Right ventricle myocardium inferior (tissue), 1 donor: ENCODE data around the gene FLNB. TPM values are rescaled to one million over a fixed set of nuclear protein-coding genes. Genes with fewer than 3 reads are reported as not detected.

Experiments used
- ATAC-seq: fragments of 200-7000 bp; cut with Tn5 transposase; one replicate; pipeline ENCODE4 v1.9.1; 2020; ENCODE audit warnings: mild to moderate bottlenecking, moderate library complexity
- DNase-seq: peaks from one replicate; pipeline ENCODE4 v3.0.0; 2021; ENCODE audit errors: missing footprints
- intact Hi-C: fragments of 100-400 bp; cut with DNase I; formaldehyde crosslinking; loops from one replicate; pipeline ENCODE4 v1.11.0; 2022
- long read RNA-seq: library from polyadenylated mRNA; unstranded; transcript quantifications from one replicate; pipeline ENCODE4 v2.0.0, GENCODE V29; 2021
- total RNA-seq: library from RNA; stranded (reverse); fragmentation: NEBNext Ultra II Directional; extraction: Animal tissue kit (Norgen Biotek cat#: 25700); gene quantifications from one replicate; pipeline ENCODE4 v1.2.1, GENCODE V29; 2021
- donor health status: DM: no; HTN: yes; CAD: no; lungs with severe emphysema.

The FLNB gene, protein sequence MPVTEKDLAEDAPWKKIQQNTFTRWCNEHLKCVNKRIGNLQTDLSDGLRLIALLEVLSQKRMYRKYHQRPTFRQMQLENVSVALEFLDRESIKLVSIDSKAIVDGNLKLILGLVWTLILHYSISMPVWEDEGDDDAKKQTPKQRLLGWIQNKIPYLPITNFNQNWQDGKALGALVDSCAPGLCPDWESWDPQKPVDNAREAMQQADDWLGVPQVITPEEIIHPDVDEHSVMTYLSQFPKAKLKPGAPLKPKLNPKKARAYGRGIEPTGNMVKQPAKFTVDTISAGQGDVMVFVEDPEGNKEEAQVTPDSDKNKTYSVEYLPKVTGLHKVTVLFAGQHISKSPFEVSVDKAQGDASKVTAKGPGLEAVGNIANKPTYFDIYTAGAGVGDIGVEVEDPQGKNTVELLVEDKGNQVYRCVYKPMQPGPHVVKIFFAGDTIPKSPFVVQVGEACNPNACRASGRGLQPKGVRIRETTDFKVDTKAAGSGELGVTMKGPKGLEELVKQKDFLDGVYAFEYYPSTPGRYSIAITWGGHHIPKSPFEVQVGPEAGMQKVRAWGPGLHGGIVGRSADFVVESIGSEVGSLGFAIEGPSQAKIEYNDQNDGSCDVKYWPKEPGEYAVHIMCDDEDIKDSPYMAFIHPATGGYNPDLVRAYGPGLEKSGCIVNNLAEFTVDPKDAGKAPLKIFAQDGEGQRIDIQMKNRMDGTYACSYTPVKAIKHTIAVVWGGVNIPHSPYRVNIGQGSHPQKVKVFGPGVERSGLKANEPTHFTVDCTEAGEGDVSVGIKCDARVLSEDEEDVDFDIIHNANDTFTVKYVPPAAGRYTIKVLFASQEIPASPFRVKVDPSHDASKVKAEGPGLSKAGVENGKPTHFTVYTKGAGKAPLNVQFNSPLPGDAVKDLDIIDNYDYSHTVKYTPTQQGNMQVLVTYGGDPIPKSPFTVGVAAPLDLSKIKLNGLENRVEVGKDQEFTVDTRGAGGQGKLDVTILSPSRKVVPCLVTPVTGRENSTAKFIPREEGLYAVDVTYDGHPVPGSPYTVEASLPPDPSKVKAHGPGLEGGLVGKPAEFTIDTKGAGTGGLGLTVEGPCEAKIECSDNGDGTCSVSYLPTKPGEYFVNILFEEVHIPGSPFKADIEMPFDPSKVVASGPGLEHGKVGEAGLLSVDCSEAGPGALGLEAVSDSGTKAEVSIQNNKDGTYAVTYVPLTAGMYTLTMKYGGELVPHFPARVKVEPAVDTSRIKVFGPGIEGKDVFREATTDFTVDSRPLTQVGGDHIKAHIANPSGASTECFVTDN (N-terminal part only)
- total RNA-seq: 32.1 TPM
- long read RNA-seq, transcript FLNB-211 (4 exons, 932 nt): major isoform, 5 of 15 reads
- long read RNA-seq, partial matches to known transcripts: 3 of 15 reads
- long read RNA-seq, other reads (novel, unspliced or antisense): 7 of 15 reads

DNA sequence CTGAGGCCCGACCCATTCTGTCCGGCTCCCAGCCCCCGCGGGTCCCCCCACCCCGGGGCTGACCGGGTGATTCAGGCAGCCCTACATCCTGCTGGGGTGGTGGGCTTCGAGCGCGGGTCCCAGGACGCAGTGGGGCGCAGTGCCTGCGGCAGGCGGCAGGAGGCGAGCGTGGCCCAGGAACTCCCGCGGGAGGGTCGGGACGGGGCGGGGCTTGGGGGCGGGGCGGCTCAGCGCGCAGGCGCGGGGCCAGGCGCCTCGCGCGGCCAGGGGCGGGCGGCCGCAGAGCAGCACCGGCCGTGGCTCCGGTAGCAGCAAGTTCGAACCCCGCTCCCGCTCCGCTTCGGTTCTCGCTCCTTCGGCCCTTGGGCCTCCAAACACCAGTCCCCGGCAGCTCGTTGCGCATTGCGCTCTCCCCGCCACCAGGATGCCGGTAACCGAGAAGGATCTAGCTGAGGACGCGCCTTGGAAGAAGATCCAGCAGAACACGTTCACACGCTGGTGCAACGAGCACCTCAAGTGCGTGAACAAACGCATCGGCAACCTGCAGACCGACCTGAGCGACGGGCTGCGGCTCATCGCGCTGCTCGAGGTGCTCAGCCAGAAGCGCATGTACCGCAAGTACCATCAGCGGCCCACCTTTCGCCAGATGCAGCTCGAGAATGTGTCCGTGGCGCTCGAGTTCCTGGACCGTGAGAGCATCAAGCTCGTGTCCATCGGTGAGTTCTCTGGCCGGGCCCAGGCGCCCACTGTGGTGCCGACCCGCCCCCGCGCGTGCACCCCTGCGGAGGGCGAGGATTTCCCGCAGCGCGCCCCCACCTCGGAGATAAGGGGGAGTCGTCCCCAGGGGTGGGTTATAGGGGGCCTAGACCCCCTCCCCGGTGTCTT lies at the start of gene FLNB:
Gene FLNB, plus strand, starts transcription at position 282 of the 885 bp plus-strand sequence. Its CDS starts 143 bp downstream, at position 425.
- ATAC-seq (peak; percentile 90), DNase-seq (peak; percentile 81)
- intact Hi-C loops: loop anchor here (2.0 to 5.0 kb wide), 3 partner anchors 56 to 168 kb away; no protein-coding TSS in a partner anchor

DNA sequence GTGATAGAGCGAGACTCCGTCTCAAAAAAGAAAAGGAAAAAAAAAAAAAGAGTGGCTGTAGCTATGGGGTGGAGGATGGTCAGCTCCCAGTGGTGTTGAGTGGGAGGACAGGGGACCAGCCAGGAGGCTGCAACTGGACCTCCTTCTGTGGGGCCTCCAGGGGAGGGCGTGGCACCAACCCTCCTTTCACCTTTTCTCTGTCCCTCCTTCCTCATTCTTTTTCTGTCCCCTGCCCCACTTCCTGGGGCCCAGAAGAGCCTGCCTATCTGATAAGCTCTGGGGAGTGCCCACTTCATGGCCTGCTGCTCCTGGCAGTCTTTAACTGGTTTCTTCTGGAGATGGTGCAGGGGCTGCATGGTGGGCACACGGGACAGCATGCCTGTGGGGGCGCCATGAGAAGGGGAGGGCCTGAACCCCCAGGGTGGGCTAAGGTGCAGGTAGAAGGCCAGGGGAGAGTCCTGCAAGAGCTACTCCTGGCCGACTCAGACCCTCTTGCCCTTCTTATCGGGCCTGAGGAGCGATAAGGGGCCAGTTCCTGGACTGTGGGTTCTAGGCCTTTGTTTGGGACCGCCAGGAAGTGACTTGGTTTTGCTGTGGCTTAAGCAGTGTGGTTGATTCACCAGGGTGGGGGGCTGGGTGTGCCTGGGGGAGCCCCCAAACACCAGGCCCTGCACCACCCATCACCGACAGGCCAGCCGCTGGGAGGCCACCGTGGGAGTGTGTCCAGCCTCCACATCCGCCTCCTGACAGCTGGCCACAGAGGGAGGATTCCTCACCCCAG lies 49.4 kb upstream of the FLNB start:
- peak; percentile 55 for ATAC-seq
- intact Hi-C loops: no loop called here
- DNase-seq: no peak

DNA sequence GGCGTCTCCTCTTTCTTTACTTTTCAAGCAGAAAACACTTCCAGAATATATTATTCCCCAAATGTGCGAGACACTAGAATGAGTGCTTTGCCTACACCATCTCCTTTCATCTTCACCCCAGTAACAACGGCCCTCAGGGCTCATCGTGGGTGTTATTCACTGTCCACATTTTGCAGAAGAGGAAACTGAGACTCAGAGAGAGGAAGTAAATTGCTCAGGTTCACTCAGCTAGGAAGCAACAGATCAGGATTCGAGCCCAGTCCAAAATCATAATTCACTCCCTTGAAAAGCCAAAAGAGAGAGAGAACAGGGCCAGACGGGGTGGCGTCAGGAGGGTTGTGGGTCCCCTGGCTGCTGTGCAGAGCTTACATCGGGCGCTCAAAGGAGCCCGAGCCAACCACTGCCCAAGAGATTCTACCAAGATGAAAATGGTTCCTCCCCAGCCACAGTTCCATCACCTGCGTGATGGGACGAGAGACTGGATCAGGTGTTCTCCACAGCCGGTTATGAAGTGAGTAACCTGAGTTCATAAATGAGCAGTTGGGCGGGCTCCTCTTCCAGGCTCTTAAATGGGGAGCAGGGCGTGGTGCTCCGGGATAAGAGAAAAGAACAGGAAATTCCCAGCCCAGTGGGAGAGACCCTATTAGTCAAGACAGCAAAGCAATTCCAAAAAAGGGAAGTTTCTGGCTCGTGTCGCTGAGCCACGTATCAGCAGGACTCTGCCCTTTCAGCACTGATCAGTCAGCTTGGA lies 48.6 kb upstream of the FLNB start:
- intact Hi-C loops: no loop called here
- DNase-seq (no peak), ATAC-seq (peak; percentile 40)

DNA sequence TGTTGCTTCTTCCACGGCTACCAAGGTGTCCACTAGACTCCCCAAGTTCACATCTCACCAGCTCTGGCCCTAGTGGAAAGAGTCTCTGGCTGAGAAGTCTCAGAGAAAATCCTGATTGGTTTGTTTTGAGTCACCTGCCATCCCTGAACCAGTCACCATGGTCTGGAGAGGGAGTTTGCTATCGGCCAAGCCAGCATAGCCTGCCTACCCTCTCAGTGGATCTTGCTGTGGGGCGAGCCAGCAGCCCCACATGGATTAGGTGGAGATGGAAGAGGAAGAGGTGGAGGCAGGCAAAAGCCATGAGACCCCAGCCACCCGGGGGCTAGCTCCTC lies 48.1 kb upstream of the FLNB start:
- no peak for DNase-seq

DNA sequence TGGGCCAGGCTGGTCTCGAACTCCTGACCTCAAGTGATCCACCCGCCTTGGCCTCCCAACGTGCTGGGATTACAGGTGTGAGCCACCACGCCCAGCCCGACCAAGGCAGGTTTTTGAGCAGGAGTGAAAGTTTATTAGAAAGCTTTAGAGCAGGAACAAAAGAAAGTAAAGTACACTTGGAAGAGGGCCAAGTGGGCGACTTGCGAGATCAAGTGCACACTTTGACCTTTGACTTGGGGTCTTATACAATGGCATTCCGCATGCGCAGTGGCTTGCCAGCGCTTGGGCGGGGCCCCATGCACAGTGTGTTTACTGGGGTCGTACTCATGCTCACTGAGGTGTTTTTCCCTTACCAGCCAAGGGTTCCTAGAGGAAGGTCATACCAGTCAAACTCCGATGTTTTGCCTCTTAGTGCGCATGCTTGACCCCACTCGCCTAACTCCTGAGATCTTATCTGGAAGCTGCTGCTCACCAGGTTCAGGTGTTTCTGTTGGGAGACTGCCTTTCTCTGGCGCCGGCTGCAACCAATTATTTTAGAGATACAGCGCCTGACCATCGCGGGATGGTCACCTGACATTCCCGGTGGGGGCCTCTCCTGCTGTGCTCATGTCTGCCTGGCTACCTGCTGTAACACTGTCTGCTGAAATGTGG lies 46.9 kb upstream of the FLNB start:
- intact Hi-C loops: no loop called here
- ATAC-seq (no peak), DNase-seq (no peak)

More for the DNA sequence above, 48.1 kb upstream of the FLNB start:
- intact Hi-C loops: no loop called here
- no peak for ATAC-seq

DNA sequence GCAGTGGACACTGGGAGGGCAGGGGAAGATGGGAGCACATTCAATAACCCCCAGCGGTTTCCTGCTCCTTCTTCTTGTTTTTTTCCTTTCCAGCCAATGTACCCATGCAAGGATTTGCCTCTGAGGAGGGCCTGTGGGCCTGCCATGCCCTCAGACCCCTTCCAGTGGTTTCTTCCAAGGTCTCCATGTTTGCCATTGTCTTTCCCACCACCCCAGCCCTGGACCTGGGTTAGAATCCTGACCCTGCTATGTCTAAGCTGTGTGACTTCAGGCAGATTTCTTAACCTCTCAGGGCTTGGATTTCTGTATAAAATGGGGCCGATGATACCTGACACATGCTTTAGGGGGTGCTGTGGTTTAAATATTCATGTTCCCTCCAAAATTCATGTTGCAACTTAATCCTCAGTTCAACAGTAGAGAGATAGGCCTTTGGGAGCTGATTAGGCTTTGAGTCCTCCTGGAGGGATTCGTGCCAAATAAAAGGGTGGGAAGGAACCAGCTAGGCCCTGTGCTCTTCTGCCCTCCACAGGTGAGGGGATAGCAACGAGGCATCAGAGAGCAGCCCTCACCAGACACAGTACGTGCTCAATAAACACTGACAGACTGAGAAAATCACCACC lies 46.3 kb upstream of the FLNB start:
- intact Hi-C loops: no loop called here
- DNase-seq: no peak
- no peak for ATAC-seq

DNA sequence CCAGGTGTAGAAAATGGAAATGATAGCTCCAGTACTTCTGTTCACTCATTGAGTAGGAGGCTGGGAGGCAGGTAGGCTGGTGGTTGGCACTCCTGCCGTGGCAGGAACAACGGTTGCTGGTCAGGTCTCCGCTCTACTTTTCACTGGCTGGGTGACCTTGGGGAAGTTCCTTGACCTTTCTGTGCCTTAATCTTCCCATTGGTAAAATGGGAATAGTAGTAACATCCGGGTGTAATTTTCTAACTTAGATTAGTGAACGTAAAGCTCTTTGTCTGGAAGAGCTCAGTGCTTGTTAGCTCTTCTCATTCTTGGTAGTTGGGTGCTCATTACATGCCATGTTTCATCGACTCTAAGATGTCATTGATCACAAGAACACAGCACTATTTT lies 45.8 kb upstream of the FLNB start:
- intact Hi-C loops: no loop called here
- ATAC-seq (no peak), DNase-seq (no peak)

DNA sequence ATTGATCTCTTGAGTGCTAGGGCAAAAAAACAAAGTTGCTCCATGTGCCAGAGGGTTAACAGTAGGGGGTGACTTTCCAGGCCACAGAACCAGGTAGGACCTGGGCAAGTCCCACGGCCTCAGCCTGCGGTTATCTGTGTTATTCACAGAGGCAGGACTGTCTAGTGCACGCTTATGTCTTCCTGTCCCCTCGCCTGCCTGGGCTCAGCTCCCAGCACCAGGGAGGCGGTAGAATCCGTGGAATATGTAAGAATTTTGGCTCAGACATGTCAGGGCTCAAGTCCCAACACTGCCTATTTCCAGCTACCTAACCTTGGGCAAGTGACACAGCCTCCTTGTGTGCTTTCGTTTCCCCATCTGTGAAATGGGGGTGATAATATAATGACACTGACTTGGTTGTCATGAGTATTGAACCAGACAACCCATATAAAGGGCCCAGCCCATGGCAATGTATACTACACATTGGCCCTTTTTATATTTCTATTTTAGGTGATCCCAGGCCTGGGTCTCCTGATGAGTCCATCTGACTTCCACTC lies 44.3 kb upstream of the FLNB start:
- ATAC-seq (no peak), DNase-seq (no peak)
- intact Hi-C loops: no loop called here

DNA sequence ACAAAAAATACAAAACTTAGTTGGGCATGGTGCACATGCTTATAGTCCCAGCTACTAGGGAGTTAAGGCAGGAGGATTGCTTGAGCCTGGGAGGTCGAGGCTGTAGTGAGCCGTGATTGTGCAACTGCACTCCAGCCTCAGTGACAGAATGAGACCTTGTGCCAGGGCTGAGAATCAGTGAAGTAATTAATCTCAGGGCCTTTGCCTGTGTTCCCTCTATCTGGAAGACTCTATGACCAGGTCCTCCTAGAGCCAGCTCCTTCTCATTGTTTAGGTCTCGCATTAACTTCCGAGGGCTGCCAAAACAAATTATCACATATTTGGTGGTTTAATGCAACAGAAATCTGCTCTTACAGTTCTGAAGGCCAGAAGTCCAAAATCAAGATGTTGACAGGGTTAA lies 41.4 kb upstream of the FLNB start:
- intact Hi-C loops: no loop called here
- DNase-seq (no peak), ATAC-seq (peak; percentile 26)

DNA sequence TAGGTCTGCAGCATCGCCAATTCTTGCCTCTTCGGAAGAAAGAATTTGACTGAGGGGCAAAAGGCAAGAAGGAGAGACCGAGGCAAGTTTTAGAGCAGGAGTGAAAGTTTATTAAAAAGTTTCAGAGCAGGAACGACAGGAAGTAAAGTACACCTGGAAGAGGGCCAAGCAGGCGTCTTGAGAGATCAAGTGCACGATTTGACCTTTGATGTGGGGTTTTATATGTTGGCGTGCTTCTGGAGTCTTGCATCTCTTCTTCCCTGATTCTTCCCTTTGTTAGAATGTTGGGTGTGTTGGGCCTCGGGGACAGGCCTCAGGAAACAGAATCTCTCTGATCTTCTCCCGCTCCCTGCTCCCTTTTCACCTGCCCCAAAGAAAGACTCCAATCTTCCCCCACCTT lies 40.6 kb upstream of the FLNB start:
- ATAC-seq (no peak), DNase-seq (no peak)
- intact Hi-C loops: no loop called here

DNA sequence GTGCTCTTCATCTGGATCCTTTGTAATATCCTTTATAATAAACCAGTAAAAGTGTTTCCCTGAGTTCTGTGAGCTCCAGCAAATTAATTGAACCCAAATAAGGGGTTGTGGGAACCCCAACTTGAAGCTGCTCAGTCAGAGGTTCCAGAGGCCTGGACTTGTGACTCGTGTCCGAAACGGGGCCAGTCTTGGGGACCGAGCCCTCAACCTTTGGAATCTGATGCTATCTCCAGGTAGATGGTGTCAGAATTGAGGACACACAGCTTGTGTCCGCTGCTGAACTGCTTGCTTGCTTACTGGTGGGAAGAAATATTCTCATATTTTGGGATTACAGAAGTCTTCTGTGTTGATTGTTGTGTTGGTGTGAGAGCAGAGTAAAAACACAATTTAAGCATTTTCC lies 39.7 kb upstream of the FLNB start:
- DNase-seq: no peak
- intact Hi-C loops: no loop called here
- no peak for ATAC-seq

DNA sequence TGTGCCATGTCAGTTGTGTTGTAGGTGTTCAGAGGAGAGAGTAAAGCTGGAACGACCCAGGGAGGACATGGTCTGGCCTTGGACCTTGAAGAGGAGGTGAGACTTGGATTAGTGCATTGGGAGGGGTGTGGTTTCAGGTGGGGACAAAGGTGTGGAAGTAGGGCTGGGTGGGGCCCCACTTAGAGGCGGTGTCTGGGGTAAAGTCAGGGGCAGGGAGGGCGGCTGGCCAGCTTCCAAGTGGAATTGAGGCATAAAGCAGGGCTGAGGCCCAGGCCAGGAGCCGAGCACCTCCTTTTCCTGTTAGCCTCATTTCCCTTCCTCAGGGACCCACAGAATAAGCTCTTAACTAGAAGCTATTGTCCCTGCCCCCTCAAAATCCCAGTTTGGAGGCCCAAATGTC lies 36.2 kb upstream of the FLNB start:
- intact Hi-C loops: no loop called here
- no peak for ATAC-seq
- no peak for DNase-seq

DNA sequence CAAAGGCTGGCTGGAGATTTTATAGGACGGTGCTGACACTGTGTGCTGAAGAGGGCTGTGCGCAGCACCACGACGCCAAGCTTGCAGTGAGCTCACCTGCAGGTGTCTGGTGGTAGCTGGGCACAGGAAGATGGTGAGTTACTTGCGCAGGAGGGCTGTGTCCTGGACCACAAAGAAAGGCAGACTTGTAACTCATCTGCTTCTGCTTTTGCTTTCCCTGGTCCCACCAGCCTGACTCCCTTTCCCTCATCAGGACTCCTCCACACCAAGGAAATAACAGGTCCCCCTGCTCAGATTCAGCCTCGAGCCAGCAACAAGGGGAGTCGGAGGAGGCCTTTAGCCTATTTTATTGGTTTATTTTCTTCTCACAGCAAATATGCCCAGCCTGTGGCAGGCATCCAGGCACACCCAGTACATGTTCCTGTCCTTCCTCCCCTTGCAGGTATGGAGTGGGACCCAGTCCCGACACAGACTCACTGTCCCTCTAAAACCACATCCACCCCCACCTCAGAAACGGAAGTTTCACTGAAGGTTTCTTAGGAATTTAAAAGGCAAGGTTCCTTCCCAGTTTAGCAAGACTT lies 35.6 kb upstream of the FLNB start:
- ATAC-seq (no peak), DNase-seq (no peak)
- intact Hi-C loops: no loop called here

DNA sequence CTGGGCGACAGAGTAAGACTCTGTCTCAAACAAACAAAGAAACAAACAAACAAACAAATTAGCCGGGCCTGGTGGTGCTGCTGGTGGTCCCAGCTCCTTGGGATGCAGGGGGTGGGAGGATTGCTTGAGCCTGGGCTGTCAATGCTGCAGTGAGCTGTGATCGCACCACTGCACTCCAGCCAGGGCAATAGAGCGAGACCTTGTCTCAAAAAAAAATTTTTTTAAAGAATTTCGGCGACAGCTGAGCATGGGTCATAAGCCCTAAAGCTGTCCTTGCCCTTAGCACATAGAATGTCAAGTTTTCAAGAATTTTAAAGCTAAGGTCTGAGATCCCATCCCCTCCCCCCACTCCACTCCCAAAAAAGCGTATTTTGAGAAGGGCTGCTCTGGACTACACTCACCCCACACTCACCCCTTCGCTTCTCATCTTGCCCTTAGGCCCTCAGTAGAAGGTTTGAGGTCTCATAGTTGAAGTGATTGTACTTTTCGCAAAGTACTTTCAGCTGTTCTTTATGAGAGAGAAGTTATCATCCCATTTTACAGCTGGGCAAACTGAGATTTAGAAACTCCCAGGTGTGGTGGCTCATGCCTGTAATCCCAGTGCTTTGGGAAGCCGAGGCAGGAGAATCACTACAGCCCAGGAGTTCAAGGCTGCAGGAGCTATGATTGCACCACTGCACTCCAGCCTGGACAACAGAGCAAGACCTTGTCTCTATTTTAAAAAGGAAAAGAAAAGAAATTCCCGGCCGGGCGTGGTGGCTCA lies 34.3 kb upstream of the FLNB start:
- intact Hi-C loops: no loop called here
- DNase-seq (no peak), ATAC-seq (no peak)
